Measurements from ENCODE around the gene CYP2A7.
"Not testable (repeated sequence)": the region's sequence is repeated elsewhere in the genome, so short reads cannot be mapped to it uniquely, and the experiment has no call there.

Gene CYP2A7

GRCh38 chr19:40896843-40897789 lies 15.1 kb upstream of the CYP2A7 start:
- not testable (repeated sequence) for DNase-seq

- no peak for DNase-seq
Measured at GRCh38 chr19:40896418-40896796, 14.4 kb upstream of the CYP2A7 start.

GRCh38 chr19:40893112-40893511 lies 11.1 kb upstream of the CYP2A7 start:
- DNase-seq: no peak

- DNase-seq: no peak
Measured at GRCh38 chr19:40889366-40889765, 7.3 kb upstream of the CYP2A7 start.

- no peak for DNase-seq
Measured at GRCh38 chr19:40888191-40888590, 6.2 kb upstream of the CYP2A7 start.

GRCh38 chr19:40884187-40884931 lies 2.3 kb upstream of the CYP2A7 start:
- not testable (repeated sequence) for DNase-seq

GRCh38 chr19:40879349-40879748 lies 2.7 kb downstream of the CYP2A7 start:
- not testable (repeated sequence) for DNase-seq

GRCh38 chr19:40875526-40875951 lies 6.5 kb downstream of the CYP2A7 start:
- peak; percentile 51 to 76 (median 57) for DNase-seq

- DNase-seq: not testable (repeated sequence)
Measured at GRCh38 chr19:40874874-40875273, 7.2 kb downstream of the CYP2A7 start.

GRCh38 chr19:40873873-40874272 lies 8.2 kb downstream of the CYP2A7 start:
- not testable (repeated sequence) for DNase-seq

- no peak for DNase-seq
Measured at GRCh38 chr19:40872209-40872608, 9.8 kb downstream of the CYP2A7 start.

GRCh38 chr19:40867701-40868100 lies 14.3 kb downstream of the CYP2A7 start:
- DNase-seq: no peak

GRCh38 chr19:40864739-40865496 lies 17.1 kb downstream of the CYP2A7 start:
- DNase-seq: not testable (repeated sequence)

- DNase-seq: no peak
Measured at GRCh38 chr19:40862785-40863184, 19.2 kb downstream of the CYP2A7 start.

GRCh38 chr19:40862333-40862732 lies 19.7 kb downstream of the CYP2A7 start:
- no peak for DNase-seq

GRCh38 chr19:40858109-40858508 lies 23.9 kb downstream of the CYP2A7 start:
- no peak for DNase-seq

- DNase-seq: not testable (repeated sequence)
Measured at GRCh38 chr19:40852467-40853152, 29.4 kb downstream of the CYP2A7 start.

- not testable (repeated sequence) for DNase-seq
Measured at GRCh38 chr19:40850277-40850676, 31.8 kb downstream of the CYP2A7 start, which contains the start of gene CYP2A6. CYP2A6 (minus strand) TSS chr19:40850447; CDS start chr19:40850426, 21 bp downstream.

GRCh38 chr19:40846722-40847121 lies 35.3 kb downstream of the CYP2A7 start:
- DNase-seq: not testable (repeated sequence)

GRCh38 chr19:40843653-40844052 lies 38.4 kb downstream of the CYP2A7 start:
- peak in 3 of 4 experiments; percentile 29 to 54 (median 35) for DNase-seq

- not testable (repeated sequence) for DNase-seq
Measured at GRCh38 chr19:40842997-40843652, 38.9 kb downstream of the CYP2A7 start.

- not testable (repeated sequence) for DNase-seq
Measured at GRCh38 chr19:40842012-40842411, 40.0 kb downstream of the CYP2A7 start.

All from activated CD4-positive, CD25-positive, alpha-beta regulatory T cell (primary cell).